Gastrocnemius medialis (tissue), 4 donors: Measurements from ENCODE around the gene HDAC6.

Source experiments
- CTCF ChIP-seq, 5 experiments: fragments of 450-650 bp in 3 of 5; fragments of 200-600 bp in 2 of 5; sonication (generic) in 2 of 5; IDR thresholded peaks in 4 of 5; conservative IDR thresholded peaks in 1 of 5; 1 replicate in 4 of 5; 2 replicates in 1 of 5; pipeline ENCODE4 v1.5.1; 2016 to 2019; ENCODE audit warnings: antibody characterized with exemption in 5 of 5, mild to moderate bottlenecking in 3 of 5, moderate library complexity in 3 of 5
- POLR2A ChIP-seq, 2 donors: fragments of 450-650 bp; IDR thresholded peaks; one replicate each; pipeline ENCODE4 v1.6.1; 2017; ENCODE audit warnings: antibody characterized with exemption in 2 of 2, mild to moderate bottlenecking in 2 of 2, moderate library complexity in 2 of 2

- TF ChIP-seq CTCF (IDR thresholded peaks at IDR 0.05 in 4 of 5, conservative IDR thresholded peaks at IDR 0.05 in 1 of 5) (no peak), POLR2A (IDR thresholded peaks at IDR 0.05) (no peak)
Measured at GRCh38 chrX:48785186-48785539, 16.7 kb upstream of the HDAC6 start.
